GM12891 (cell line): ENCODE data around the gene OSBPL1A.

ENCODE experiments used
- PAX5 ChIP-seq: IDR thresholded peaks from 2 replicates; pipeline ENCODE4 v1.6.1; 2011; ENCODE audit warnings: low read length, moderate library complexity, mild to moderate bottlenecking; ENCODE audit not compliant: insufficient read depth, severe bottlenecking
- POLR2A ChIP-seq: IDR thresholded peaks from 2 replicates; pipeline ENCODE4 v1.6.1; 2011; ENCODE audit warnings: low read depth, low read length, control low read depth
- POLR2AphosphoS5 ChIP-seq: IDR thresholded peaks from 2 replicates; pipeline ENCODE4 v1.6.1; 2011; ENCODE audit warnings: low read depth, low read length, control low read depth
- POU2F2 ChIP-seq: IDR thresholded peaks from 2 replicates; pipeline ENCODE4 v1.6.1; 2011; ENCODE audit warnings: low read depth, mild to moderate bottlenecking, control low read depth, low read length, moderate library complexity
- SPI1 ChIP-seq: IDR thresholded peaks from 2 replicates; pipeline ENCODE4 v1.6.1; 2011; ENCODE audit warnings: low read depth, low read length, control low read depth
- TAF1 ChIP-seq: IDR thresholded peaks from 2 replicates; pipeline ENCODE4 v1.6.1; 2011; ENCODE audit warnings: low read depth, low read length, control low read depth

GRCh38 chr18:24138409-24138788 lies 259.2 kb downstream of the OSBPL1A start:
- TF ChIP-seq POLR2A = no peak
- TF ChIP-seq SPI1 = no peak
- TF ChIP-seq POLR2AphosphoS5 = no peak
- TF ChIP-seq TAF1 = no peak
- TF ChIP-seq POU2F2 = no peak
- no peak for TF ChIP-seq PAX5
